GM12878 (cell line): ENCODE measurements around the gene RNF44. TPM values are rescaled to one million over a fixed set of nuclear protein-coding genes. Genes with fewer than 3 reads are reported as not detected.

ENCODE experiments used
- ATAC-seq: fragments of 200-7000 bp; cut with Tn5 transposase; 3 replicates; pipeline ENCODE4 v1.9.1; 2020; ENCODE audit warnings: mild to moderate bottlenecking, moderate library complexity
- BruUV-seq: library from RNA; stranded (reverse); fragments of 400-500 nt; replicated peaks from 2 replicates; lab custom pipeline; 2021; lab: Mats Ljungman, UMichigan
- CTCF ChIA-PET: fragments of 300-600 bp; sonication (Branson Sonifier 250); formaldehyde crosslinking; extraction: SDS; loops from one replicate; lab custom pipeline; 2021; ENCODE audit warnings: inconsistent platforms; lab: Yijun Ruan, JAX
- POLR2A ChIA-PET: fragments of 350-600 bp; formaldehyde crosslinking; extraction: SDS; loops from one replicate; lab custom pipeline; 2021; ENCODE audit warnings: inconsistent platforms; lab: Charles Lee
- RAD21 ChIA-PET: fragments of 300-600 bp; sonication (Branson Sonifier 250); formaldehyde crosslinking; loops from one replicate; lab custom pipeline; 2023; ENCODE audit warnings: antibody characterized with exemption; ENCODE audit not compliant: unreplicated experiment; lab: Charles Lee
- SMC1A ChIA-PET: fragments of 300-600 bp; sonication (Branson Sonifier 250); formaldehyde crosslinking; loops from one replicate; lab custom pipeline; 2023; ENCODE audit not compliant: unreplicated experiment, uncharacterized antibody; lab: Charles Lee
- DNase-seq: peaks from one replicate; pipeline ENCODE4 v3.0.0-alpha.2; 2011; ENCODE audit warnings: low read depth, low spot score
- FAIRE-seq: peaks from 3 replicates; lab custom pipeline; 2011; peaks lifted over from hg19 to GRCh38; lab: Jason Lieb, UNC
- H2AFZ ChIP-seq: 2 replicates; pipeline ENCODE4 v1.6.0; 2011; ENCODE audit warnings: low read depth, low read length, control low read depth; ENCODE audit not compliant: control insufficient read depth
- H3K27ac ChIP-seq: 2 replicates; pipeline ENCODE4 v1.5.1; 2011; ENCODE audit warnings: control low read depth; ENCODE audit not compliant: control insufficient read depth, insufficient read depth
- H3K27me3 ChIP-seq, 2 experiments: replicated peaks in 1 of 2; 2 replicates each; pipeline versions ENCODE4 v1.6.0 to v1.6.1; 2011; ENCODE audit warnings: low read length in 1 of 2; ENCODE audit not compliant: control insufficient read depth in 2 of 2, insufficient read depth in 2 of 2
- H3K36me3 ChIP-seq, 2 experiments: 2 replicates each; pipeline ENCODE4 v1.5.1; 2011; ENCODE audit warnings: low read length in 1 of 2; ENCODE audit not compliant: control insufficient read depth in 2 of 2, insufficient read depth in 2 of 2
- H3K4me1 ChIP-seq: 2 replicates; pipeline ENCODE4 v1.6.1; 2011; ENCODE audit warnings: mild to moderate bottlenecking, low read length, moderate library complexity, mixed read lengths; ENCODE audit not compliant: control insufficient read depth, insufficient read depth
- H3K4me2 ChIP-seq: 2 replicates; pipeline ENCODE4 v1.6.0; 2011; ENCODE audit warnings: control low read depth; ENCODE audit not compliant: control insufficient read depth, insufficient read depth
- H3K4me3 ChIP-seq: fragments of 200-600 bp; sonication (generic); 2 replicates; pipeline ENCODE4 v1.5.1; 2016
- H3K79me2 ChIP-seq: 2 replicates; pipeline ENCODE4 v1.6.0; 2011; ENCODE audit warnings: low read length; ENCODE audit not compliant: control insufficient read depth, insufficient read depth
- H3K9ac ChIP-seq: 2 replicates; pipeline ENCODE4 v1.8.0; 2011; ENCODE audit warnings: low read length, control low read depth, mixed read lengths; ENCODE audit not compliant: control insufficient read depth, insufficient read depth
- H3K9me3 ChIP-seq: replicated peaks from 3 replicates; pipeline ENCODE4 v1.5.1; 2011; ENCODE audit warnings: mild to moderate bottlenecking, low read length; ENCODE audit not compliant: control insufficient read depth, insufficient read depth
- H4K20me1 ChIP-seq: 2 replicates; pipeline ENCODE4 v1.6.0; 2011; ENCODE audit not compliant: control insufficient read depth, insufficient read depth
- BMI1 ChIP-seq: fragments of 450-650 bp; IDR thresholded peaks from 2 replicates; pipeline ENCODE4 v1.6.1; 2016; ENCODE audit warnings: mild to moderate bottlenecking, moderate library complexity, borderline replicate concordance
- FOXK2 ChIP-seq: fragments of 450-650 bp; IDR thresholded peaks from 2 replicates; pipeline ENCODE4 v1.6.1; 2017; ENCODE audit warnings: mild to moderate bottlenecking, moderate library complexity
- HCFC1 ChIP-seq: fragments of 150-350 bp; IDR thresholded peaks from 2 replicates; pipeline ENCODE4 v1.6.1; 2014; ENCODE audit warnings: low read length
- MEF2B ChIP-seq: fragments of 450-650 bp; IDR thresholded peaks from 2 replicates; pipeline ENCODE4 v1.6.1; 2018; ENCODE audit warnings: mild to moderate bottlenecking, moderate library complexity; ENCODE audit not compliant: partially characterized antibody, poor library complexity, severe bottlenecking
- NFYB ChIP-seq: IDR thresholded peaks from 2 replicates; pipeline ENCODE4 v1.6.1; 2011; ENCODE audit warnings: low read depth, mild to moderate bottlenecking, low read length, improper control_type of control experiment, moderate library complexity; ENCODE audit not compliant: insufficient read depth
- RELB ChIP-seq: fragments of 450-650 bp; IDR thresholded peaks from 2 replicates; pipeline ENCODE4 v1.6.1; 2017; ENCODE audit warnings: low read depth, mild to moderate bottlenecking, moderate library complexity
- REST ChIP-seq: IDR thresholded peaks from 2 replicates; pipeline ENCODE4 v1.6.1; 2012; ENCODE audit warnings: mild to moderate bottlenecking, low read depth, low read length
- RUNX3 ChIP-seq: IDR thresholded peaks from 2 replicates; pipeline ENCODE4 v1.6.1; 2012; ENCODE audit warnings: low read length, inconsistent platforms
- SIN3A ChIP-seq: IDR thresholded peaks from 2 replicates; pipeline ENCODE4 v1.6.1; 2012; ENCODE audit warnings: low read depth, low read length, improper control_type of control experiment
- SIX5 ChIP-seq: IDR thresholded peaks from 2 replicates; pipeline ENCODE4 v1.6.1; 2011; ENCODE audit warnings: mild to moderate bottlenecking, low read depth, low read length, moderate library complexity; ENCODE audit not compliant: severe bottlenecking
- SMAD1 ChIP-seq: fragments of 450-650 bp; IDR thresholded peaks from 2 replicates; pipeline ENCODE4 v1.6.1; 2018; ENCODE audit warnings: mild to moderate bottlenecking, low read depth; ENCODE audit not compliant: partially characterized antibody
- YY1 ChIP-seq: IDR thresholded peaks from 2 replicates; pipeline ENCODE4 v1.6.1; 2011; ENCODE audit warnings: low read depth, mild to moderate bottlenecking, low read length
- ZNF592 ChIP-seq: fragments of 450-650 bp; IDR thresholded peaks from 2 replicates; pipeline ENCODE4 v1.6.1; 2017; ENCODE audit warnings: mild to moderate bottlenecking, moderate library complexity
- WGBS: methylation state at CpG from one replicate; pipeline ENCODE4 v1.1.6; 2016; ENCODE audit warnings: low lambda C conversion rate; ENCODE audit not compliant: insufficient replicate concordance, insufficient coverage; ENCODE audit errors: missing lambda C conversion rate; 5-methylcytosine and 5-hydroxymethylcytosine counted together
- in situ Hi-C: fragments of 300-500 bp; cut with MboI; formaldehyde crosslinking; loops from 9 replicates; pipeline ENCODE4 v1.14.3; 2018; ENCODE audit warnings: mixed read lengths
- intact Hi-C: fragments of 100-400 bp; cut with micrococcal nuclease; formaldehyde crosslinking; loops from one replicate; pipeline ENCODE4 v1.14.2; 2022; ENCODE audit not compliant: unreplicated experiment
- polyA plus RNA-seq, 11 experiments: library from polyadenylated mRNA; depleted of rRNA in 4 of 11; unstranded in 6 of 11; stranded (reverse) in 5 of 11; fragments of >200 nt; fragmentation: Nextera tagmentation in 4 of 11; fragmentation: Illumina TruSeq in 1 of 11; extraction: Ambion mirVana in 4 of 11; extraction: Trizol in 1 of 11; gene quantifications; 1 replicate in 1 of 11; 2 replicates in 10 of 11; pipeline versions ENCODE4 v1.2.1 to v1.2.3, GENCODE V29; 2011 to 2016; ENCODE audit warnings: inconsistent platforms in 2 of 11, missing spikeins in 2 of 11, low read depth in 1 of 11
- total RNA-seq, 4 experiments: library from RNA; depleted of rRNA in 3 of 4; stranded (reverse); fragments of >200 nt in 3 of 4; fragmentation: Illumina TruSeq in 1 of 4; extraction: Trizol in 1 of 4; gene quantifications; 2 replicates each; pipeline versions ENCODE4 v1.2.1 to v1.2.3, GENCODE V29; 2013 to 2021

Gene RNF44
- total and polyA plus RNA-seq, 10 of the 15 experiments (the other 5 are each of a cell fraction or from before 2014, with no cell fraction given) = 1.7 to 51.9 (median 7.9) TPM

- ATAC-seq (peak; percentile 80), FAIRE-seq (peak; percentile 95), DNase-seq (peak; percentile 94)
- Histone ChIP-seq H3K9me3 (no peaks in the 10 kb centered on the region), H3K4me2 (peak overlapping the region; percentile 95), H3K27me3 (no peaks in the 10 kb centered on the region), H3K4me1 (peaks cover 39% of the 10 kb centered on the region), H4K20me1 (no peaks in the 10 kb centered on the region; the same call in 1 of the 2 replicates), H2AFZ (peak overlapping the region; percentile 85), H3K4me3 (peak overlapping the region; percentile 99), H3K36me3 (no peaks in the 10 kb centered on the region), H3K9ac (peak overlapping the region; percentile 99), H3K27ac (peak overlapping the region; percentile 95), H3K79me2 (peaks cover 41% of the 10 kb centered on the region)
- under 1% methylated on average over 42 of the region's 43 CpGs for WGBS
- intact Hi-C loops = loop anchor here (2.0 to 10.0 kb wide), 4 partner anchors 90 to 1577 kb away; partner anchors contain the start of genes CLTB, FAF2, HIGD2A and N4BP3
- CTCF ChIA-PET = interaction anchor here (1.2 to 2.6 kb wide), 7 partner anchors 33 to 808 kb away, joined by 3 to 22 read pairs (median 3); partner anchors contain the start of genes FAF2 and TSPAN17
- in situ Hi-C loops = no loop called here
- POLR2A ChIA-PET = interaction anchor here (1.3 to 3.7 kb wide), 3 partner anchors 89 to 176 kb away, joined by 3 to 16 read pairs (median 12); partner anchors contain the start of genes FAF2, KIAA1191 and TSPAN17
- no TSS peak for BruUV-seq
- RAD21 ChIA-PET = interaction anchor here (0.8 to 2.5 kb wide), 9 partner anchors 9 to 176 kb away, joined by 3 to 9 read pairs (median 6); partner anchors contain the start of genes CLTB, FAF2, KIAA1191 and TSPAN17
- SMC1A ChIA-PET = interaction anchor here (1.1 to 2.6 kb wide), 5 partner anchors 85 to 808 kb away, joined by 3 to 8 read pairs (median 4); partner anchors contain the start of gene FAF2
- TF ChIP-seq BMI1 (no peak), RUNX3 (no peak; the same call in 1 of the 2 replicates), YY1 (0 out of 2 replicates have a peak, but pooled peaks have one; percentile 9), ZNF592 (no peak), FOXK2 (peak; percentile 91), SIX5 (no peak), REST (no peak), HCFC1 (0 out of 2 replicates have a peak, but pooled peaks have one; percentile 18), RELB (peak; percentile 96), MEF2B (no peak), NFYB (peak; percentile 94), SIN3A (0 out of 2 replicates have a peak, but pooled peaks have one; percentile 75), SMAD1 (no peak)
Observed at GRCh38 chr5:176537554-176538229, 490 bp upstream of the RNF44 start.
